ENCODE data around the gene GPX3. TPM values are rescaled to one million over a fixed set of nuclear protein-coding genes. Genes with fewer than 3 reads are reported as not detected.

The GPX3 gene
- total and polyA plus RNA-seq, 12 donors, result 208 to 1,234 (median 702) TPM

DNA sequence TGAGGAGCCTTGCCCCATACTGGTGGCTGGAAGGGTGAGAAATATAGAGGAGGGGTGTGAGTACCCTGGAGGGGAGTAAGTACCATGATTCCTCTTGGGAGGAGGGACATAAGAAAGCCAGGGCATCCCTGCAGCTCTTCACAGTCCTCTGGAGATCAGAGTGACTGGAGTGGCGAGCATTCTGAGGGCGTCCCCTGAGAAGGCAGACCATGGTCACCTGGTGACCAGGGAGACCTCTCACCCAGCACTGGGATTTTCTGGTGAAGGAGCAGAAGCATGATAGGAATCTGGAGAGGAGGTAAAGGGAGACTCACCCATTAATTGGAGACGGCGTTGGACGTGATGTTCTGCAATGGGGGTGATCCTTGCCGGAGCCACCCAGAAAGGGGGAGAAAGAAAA is 27.7 kb upstream of the GPX3 start:
- peaks cover 0 to 9% (median 0%) of the 10 kb centered on the region in 11 donors for H3K9me3 ChIP-seq
- TF ChIP-seq, protein P1, sequence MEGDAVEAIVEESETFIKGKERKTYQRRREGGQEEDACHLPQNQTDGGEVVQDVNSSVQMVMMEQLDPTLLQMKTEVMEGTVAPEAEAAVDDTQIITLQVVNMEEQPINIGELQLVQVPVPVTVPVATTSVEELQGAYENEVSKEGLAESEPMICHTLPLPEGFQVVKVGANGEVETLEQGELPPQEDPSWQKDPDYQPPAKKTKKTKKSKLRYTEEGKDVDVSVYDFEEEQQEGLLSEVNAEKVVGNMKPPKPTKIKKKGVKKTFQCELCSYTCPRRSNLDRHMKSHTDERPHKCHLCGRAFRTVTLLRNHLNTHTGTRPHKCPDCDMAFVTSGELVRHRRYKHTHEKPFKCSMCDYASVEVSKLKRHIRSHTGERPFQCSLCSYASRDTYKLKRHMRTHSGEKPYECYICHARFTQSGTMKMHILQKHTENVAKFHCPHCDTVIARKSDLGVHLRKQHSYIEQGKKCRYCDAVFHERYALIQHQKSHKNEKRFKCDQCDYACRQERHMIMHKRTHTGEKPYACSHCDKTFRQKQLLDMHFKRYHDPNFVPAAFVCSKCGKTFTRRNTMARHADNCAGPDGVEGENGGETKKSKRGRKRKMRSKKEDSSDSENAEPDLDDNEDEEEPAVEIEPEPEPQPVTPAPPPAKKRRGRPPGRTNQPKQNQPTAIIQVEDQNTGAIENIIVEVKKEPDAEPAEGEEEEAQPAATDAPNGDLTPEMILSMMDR (IDR thresholded peaks at IDR 0.05), result no peak
- 95 to 97% methylated on average over 6 of the region's 6 CpGs for WGBS, 2 donors
- intact Hi-C loops (cut with DNase I), result no loop called here
- H3K4me1 ChIP-seq, result peaks cover 0 to 9% (median 0%) of the 10 kb centered on the region in 9 donors
- DNase-seq (no peak), ATAC-seq (peak in 1 of 8 donors; percentile 30)
- H3K27me3 ChIP-seq, result no peaks in the 10 kb centered on the region
- H3K36me3 ChIP-seq, result no peaks in the 10 kb centered on the region
- H3K27ac ChIP-seq, result no peak overlapping the region
- no peak overlapping the region for H3K4me3 ChIP-seq

DNA sequence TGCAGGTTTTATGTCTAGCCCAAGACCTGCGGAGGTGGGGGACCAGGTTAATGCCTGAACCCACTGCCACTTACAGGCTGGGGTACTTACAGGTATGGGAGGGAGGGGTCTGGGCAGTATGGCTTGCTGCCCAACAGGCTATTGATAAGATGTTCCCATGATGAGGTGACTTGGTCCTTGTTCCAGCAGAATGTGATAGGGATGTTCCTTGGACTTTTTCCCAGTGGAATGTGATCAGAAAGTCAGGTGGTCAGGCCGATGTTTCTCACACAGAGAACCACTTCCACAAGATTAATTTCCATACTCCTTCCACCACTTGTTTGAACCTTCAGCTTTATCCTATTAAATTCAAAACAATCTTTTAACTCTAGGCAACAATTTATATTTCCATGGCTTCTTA is 27.0 kb upstream of the GPX3 start:
- peak in 3 of 8 donors; percentile 25 to 50 (median 26) for ATAC-seq
- TF ChIP-seq, protein P1 (IDR thresholded peaks at IDR 0.05), result no peak

DNA sequence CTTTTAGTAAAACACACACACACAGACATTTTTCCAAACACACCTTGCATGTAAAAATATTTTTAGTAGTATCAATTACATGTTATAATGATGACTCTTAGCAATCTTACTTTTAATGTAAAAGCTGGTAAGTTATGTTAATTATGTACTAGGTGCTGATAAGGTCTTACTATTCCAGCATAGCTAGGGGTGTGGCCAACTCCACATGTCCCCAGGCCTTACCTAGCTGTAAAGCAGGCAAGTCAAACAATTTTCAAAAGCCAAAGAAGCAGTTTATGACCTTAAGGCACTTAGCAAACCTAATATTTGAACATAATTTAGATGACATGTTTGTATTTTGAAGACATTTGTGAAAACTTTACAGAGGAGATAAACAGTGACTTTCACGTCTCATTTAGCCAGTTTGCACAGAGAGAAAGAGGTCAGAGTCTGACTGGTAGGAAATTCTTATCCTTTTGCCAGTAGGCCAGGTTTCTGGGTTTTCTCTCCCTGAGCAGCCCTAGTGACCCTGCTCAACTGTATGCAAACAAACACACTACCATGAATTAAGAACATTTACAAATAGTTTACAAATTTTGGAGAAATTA is 26.5 kb upstream of the GPX3 start:
- intact Hi-C loops (cut with DNase I), result no loop called here
- no peak overlapping the region for H3K27ac ChIP-seq
- peaks cover 0 to 9% (median 0%) of the 10 kb centered on the region in 9 donors for H3K4me1 ChIP-seq
- TF ChIP-seq, protein P1 (IDR thresholded peaks at IDR 0.05), result no peak
- H3K4me3 ChIP-seq, result no peak overlapping the region
- H3K9me3 ChIP-seq, result peaks cover 0 to 9% (median 0%) of the 10 kb centered on the region in 11 donors
- ATAC-seq, result no peak
- DNase-seq, result no peak
- H3K36me3 ChIP-seq, result no peaks in the 10 kb centered on the region
- no peaks in the 10 kb centered on the region for H3K27me3 ChIP-seq
- 69 to 81% methylated on average over 1 of the region's 1 CpG for WGBS, 2 donors

More for the DNA sequence above, 27.0 kb upstream of the GPX3 start:
- DNase-seq, result no peak
- Histone ChIP-seq H3K36me3 (no peaks in the 10 kb centered on the region), H3K9me3 (peaks cover 0 to 9% (median 0%) of the 10 kb centered on the region in 11 donors), H3K4me1 (peaks cover 0 to 9% (median 0%) of the 10 kb centered on the region in 9 donors), H3K27me3 (no peaks in the 10 kb centered on the region), H3K27ac (no peak overlapping the region), H3K4me3 (no peak overlapping the region)
- WGBS, 2 donors, result 78% methylated on average over 2 of the region's 2 CpGs
- intact Hi-C loops (cut with DNase I), result no loop called here

DNA sequence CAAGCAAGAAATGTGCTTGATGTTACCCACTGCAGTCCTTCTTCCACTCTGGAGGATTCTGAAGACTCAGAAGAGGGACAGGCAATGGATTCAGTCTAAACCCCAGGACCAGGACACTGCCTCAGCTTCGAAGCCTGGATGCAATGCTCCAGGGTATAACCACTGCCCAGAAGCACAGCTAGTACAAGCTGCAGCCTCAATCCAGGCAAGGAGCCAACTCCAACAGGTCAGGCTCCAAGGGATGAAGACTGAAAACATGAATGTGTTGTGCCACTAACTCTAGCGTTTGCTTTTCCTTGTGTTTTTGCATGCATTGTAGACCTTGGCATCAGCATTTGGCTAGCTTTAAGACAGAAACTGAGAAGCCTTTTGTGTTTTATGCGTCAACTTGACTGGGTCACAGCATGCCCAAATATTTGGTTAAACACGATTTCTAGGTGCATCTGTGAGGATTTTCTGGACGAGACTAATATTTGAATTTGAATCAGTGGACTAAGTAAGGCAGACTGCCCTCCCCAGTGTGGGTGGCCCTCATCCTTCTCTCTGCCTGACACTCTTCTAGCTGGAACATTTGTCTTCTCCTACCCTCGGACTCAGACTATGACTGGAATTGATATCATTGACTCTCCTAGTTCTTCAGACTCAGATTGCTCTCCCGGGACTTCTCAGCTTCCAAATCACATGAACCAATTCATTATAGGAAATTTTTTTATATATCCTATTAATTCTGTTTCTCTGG is 20.5 kb upstream of the GPX3 start:
- DNase-seq (peak; percentile 49 to 66), ATAC-seq (peak; percentile 46 to 86 (median 78))
- Histone ChIP-seq H3K4me1 (peaks cover 0 to 18% (median 14%) of the 10 kb centered on the region in 9 donors), H3K4me3 (no peak overlapping the region), H3K27me3 (no peaks in the 10 kb centered on the region), H3K27ac (no peak overlapping the region), H3K36me3 (no peaks in the 10 kb centered on the region), H3K9me3 (no peaks in the 10 kb centered on the region)
- 46 to 62% methylated on average over 7 of the region's 7 CpGs for WGBS, 2 donors
- TF ChIP-seq, protein P1 (IDR thresholded peaks at IDR 0.05), result no peak
- intact Hi-C loops (cut with DNase I), result loop anchor here in 8 of 10 donors (2.0 to 10.0 kb wide), 7 partner anchors 47 to 237 kb away; no protein-coding TSS in a partner anchor

Data from heart right ventricle (tissue), 16 donors.